Panc1 (cell line): Measurements from ENCODE around the gene TCOF1. TPM values are rescaled to one million over a fixed set of nuclear protein-coding genes. Genes with fewer than 3 reads are reported as not detected.

Experiments used
- ATAC-seq: fragments of 200-7000 bp; cut with Tn5 transposase; 2 replicates; pipeline ENCODE4 v1.9.1; 2020; ENCODE audit warnings: mild to moderate bottlenecking, moderate library complexity
- BruUV-seq: library from RNA; stranded (reverse); fragments of 400-500 nt; replicated peaks from 2 replicates; lab custom pipeline; 2021; lab: Mats Ljungman, UMichigan
- CTCF ChIA-PET: fragments of 300-600 bp; sonication (Branson Sonifier 250); formaldehyde crosslinking; loops from one replicate; lab custom pipeline; 2022; ENCODE audit warnings: antibody characterized with exemption; lab: Charles Lee
- POLR2A ChIA-PET: fragments of 300-600 bp; sonication (Branson Sonifier 250); formaldehyde crosslinking; loops from one replicate; lab custom pipeline; 2022; ENCODE audit warnings: antibody characterized with exemption; lab: Charles Lee
- DNase-seq: peaks from one replicate; pipeline ENCODE4 v3.0.0-alpha.2; 2010; ENCODE audit warnings: low read depth, low spot score
- H3K27ac ChIP-seq: 2 replicates; pipeline ENCODE4 v1.5.1; 2011; ENCODE audit warnings: mild to moderate bottlenecking, low read length, inconsistent platforms
- H3K27me3 ChIP-seq: fragments of 200-500 bp; sonication (Bioruptor generic); 2 replicates; pipeline ENCODE4 v1.6.0; 2014; ENCODE audit warnings: low read length, inconsistent platforms; ENCODE audit not compliant: control insufficient read depth, insufficient read depth
- H3K36me3 ChIP-seq: fragments of 200-500 bp; sonication (Bioruptor generic); 2 replicates; pipeline ENCODE4 v1.5.1; 2014; ENCODE audit warnings: inconsistent platforms, mild to moderate bottlenecking, low read length, moderate library complexity; ENCODE audit not compliant: control insufficient read depth, insufficient read depth
- H3K4me1 ChIP-seq: 2 replicates; pipeline ENCODE4 v1.5.1; 2011; ENCODE audit warnings: inconsistent platforms, mild to moderate bottlenecking, low read length, moderate library complexity; ENCODE audit not compliant: control insufficient read depth, insufficient read depth
- H3K4me3 ChIP-seq, 2 experiments: 2 replicates each; pipeline ENCODE4 v1.5.1; 2011 to 2012; ENCODE audit warnings: low read depth in 2 of 2, low read length in 2 of 2, mild to moderate bottlenecking in 2 of 2, inconsistent platforms in 1 of 2, moderate library complexity in 1 of 2
- H3K9me3 ChIP-seq: fragments of 200-500 bp; sonication (Bioruptor generic); 2 replicates; pipeline ENCODE4 v1.5.1; 2014; ENCODE audit warnings: low read depth, mild to moderate bottlenecking, inconsistent platforms, low read length, moderate library complexity; ENCODE audit not compliant: control insufficient read depth, insufficient read depth
- POLR2AphosphoS5 ChIP-seq: IDR thresholded peaks from 2 replicates; pipeline ENCODE4 v1.6.1; 2012; ENCODE audit warnings: mild to moderate bottlenecking, low read depth, low read length, moderate library complexity
- SIN3A ChIP-seq: IDR thresholded peaks from 2 replicates; pipeline ENCODE4 v1.6.1; 2012; ENCODE audit warnings: low read depth, mild to moderate bottlenecking, low read length, moderate library complexity, borderline replicate concordance; ENCODE audit not compliant: insufficient read depth
- TCF7L2 ChIP-seq: IDR thresholded peaks from 2 replicates; pipeline ENCODE4 v1.6.1; 2011; ENCODE audit warnings: mild to moderate bottlenecking, low read depth, low read length, inconsistent platforms
- in situ Hi-C: cut with HindIII; loops from 2 replicates; pipeline ENCODE4 v1.10.0; 2016; ENCODE audit warnings: low sequenced_read_pairs, low pct_unique_long_range_greater_than_20kb
- intact Hi-C: fragments of 100-400 bp; cut with micrococcal nuclease; formaldehyde crosslinking; loops from one replicate; pipeline ENCODE4 v1.10.0; 2022; ENCODE audit not compliant: unreplicated experiment
- total RNA-seq: library from RNA; stranded (reverse); gene quantifications from one replicate; pipeline ENCODE4 v1.2.1, GENCODE V29; 2021; ENCODE audit not compliant: unreplicated experiment
- TF ChIP-seq, protein P1 (sequence below): fragments of 450-650 bp; IDR thresholded peaks from 2 replicates; pipeline ENCODE4 v1.5.1; 2017; ENCODE audit warnings: mild to moderate bottlenecking
- TF ChIP-seq, protein P2 (sequence below), 2 experiments: IDR thresholded peaks; 2 replicates each; pipeline ENCODE4 v1.6.1; 2011 to 2012; ENCODE audit warnings: low read depth in 2 of 2, control low read depth in 1 of 2, low read length in 1 of 2, mild to moderate bottlenecking in 1 of 2, moderate library complexity in 1 of 2; ENCODE audit not compliant: insufficient read depth in 1 of 2

The TCOF1 gene
- total RNA-seq, 1 experiment from 2014 or later, result 92.8 TPM

DNA sequence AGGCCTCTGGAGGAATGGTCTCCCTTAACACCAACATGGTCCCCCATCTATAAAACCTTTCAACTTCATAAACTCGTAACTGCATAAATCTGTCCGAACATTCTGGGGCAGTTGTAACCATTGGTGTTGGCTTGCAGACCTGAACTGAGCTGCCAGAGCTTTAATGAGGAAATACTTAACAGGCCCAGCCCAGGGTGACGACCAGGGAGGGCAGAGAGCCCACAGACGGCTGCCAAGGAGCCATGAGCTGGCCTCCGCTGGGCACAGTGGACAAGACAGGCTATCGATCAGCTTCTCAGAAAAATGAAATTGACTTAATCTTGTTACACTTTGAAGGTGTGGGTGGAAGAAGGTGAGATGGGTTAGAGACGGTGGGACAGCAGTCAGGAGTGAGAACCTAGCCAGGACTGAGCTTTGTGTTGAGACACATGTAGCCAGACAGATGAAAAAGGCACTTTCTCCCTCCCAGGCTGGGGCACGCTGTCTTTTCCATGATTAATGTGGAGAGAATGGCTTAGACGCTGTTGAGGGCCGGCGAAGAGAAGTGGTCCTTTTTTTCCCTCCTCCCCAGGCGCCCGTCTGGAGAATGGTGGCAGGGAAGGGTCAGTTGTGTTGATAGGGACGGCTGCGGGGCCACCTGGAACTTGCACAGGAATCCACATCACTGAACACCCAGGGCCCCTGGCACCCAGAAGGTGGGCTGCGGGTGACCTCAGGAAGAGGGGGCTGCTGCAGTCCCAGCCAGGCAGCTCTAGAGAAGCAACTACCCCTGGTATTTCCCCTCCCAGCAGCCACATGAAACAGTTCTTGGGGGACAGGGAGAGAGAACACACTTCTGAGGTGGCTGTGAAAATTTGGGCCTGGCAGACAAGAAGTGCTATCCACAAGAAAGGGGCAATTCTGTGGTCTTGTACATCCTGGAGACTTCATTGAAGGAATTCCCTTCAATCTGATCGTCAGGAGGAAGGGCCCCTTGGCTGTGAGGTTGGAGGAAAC, 27.3 kb upstream of the TCOF1 start:
- no peaks in the 10 kb centered on the region for H3K9me3 ChIP-seq
- H3K36me3 ChIP-seq, result no peaks in the 10 kb centered on the region
- in situ Hi-C loops (no loop called here), intact Hi-C loops (no loop called here)
- BruUV-seq, result no TSS peak
- ATAC-seq, result no peak
- TF ChIP-seq, protein P1, sequence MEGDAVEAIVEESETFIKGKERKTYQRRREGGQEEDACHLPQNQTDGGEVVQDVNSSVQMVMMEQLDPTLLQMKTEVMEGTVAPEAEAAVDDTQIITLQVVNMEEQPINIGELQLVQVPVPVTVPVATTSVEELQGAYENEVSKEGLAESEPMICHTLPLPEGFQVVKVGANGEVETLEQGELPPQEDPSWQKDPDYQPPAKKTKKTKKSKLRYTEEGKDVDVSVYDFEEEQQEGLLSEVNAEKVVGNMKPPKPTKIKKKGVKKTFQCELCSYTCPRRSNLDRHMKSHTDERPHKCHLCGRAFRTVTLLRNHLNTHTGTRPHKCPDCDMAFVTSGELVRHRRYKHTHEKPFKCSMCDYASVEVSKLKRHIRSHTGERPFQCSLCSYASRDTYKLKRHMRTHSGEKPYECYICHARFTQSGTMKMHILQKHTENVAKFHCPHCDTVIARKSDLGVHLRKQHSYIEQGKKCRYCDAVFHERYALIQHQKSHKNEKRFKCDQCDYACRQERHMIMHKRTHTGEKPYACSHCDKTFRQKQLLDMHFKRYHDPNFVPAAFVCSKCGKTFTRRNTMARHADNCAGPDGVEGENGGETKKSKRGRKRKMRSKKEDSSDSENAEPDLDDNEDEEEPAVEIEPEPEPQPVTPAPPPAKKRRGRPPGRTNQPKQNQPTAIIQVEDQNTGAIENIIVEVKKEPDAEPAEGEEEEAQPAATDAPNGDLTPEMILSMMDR, result no peak
- no peak for TF ChIP-seq SIN3A
- TF ChIP-seq TCF7L2, result no peak
- TF ChIP-seq POLR2AphosphoS5, result no peak
- TF ChIP-seq, protein P2, sequence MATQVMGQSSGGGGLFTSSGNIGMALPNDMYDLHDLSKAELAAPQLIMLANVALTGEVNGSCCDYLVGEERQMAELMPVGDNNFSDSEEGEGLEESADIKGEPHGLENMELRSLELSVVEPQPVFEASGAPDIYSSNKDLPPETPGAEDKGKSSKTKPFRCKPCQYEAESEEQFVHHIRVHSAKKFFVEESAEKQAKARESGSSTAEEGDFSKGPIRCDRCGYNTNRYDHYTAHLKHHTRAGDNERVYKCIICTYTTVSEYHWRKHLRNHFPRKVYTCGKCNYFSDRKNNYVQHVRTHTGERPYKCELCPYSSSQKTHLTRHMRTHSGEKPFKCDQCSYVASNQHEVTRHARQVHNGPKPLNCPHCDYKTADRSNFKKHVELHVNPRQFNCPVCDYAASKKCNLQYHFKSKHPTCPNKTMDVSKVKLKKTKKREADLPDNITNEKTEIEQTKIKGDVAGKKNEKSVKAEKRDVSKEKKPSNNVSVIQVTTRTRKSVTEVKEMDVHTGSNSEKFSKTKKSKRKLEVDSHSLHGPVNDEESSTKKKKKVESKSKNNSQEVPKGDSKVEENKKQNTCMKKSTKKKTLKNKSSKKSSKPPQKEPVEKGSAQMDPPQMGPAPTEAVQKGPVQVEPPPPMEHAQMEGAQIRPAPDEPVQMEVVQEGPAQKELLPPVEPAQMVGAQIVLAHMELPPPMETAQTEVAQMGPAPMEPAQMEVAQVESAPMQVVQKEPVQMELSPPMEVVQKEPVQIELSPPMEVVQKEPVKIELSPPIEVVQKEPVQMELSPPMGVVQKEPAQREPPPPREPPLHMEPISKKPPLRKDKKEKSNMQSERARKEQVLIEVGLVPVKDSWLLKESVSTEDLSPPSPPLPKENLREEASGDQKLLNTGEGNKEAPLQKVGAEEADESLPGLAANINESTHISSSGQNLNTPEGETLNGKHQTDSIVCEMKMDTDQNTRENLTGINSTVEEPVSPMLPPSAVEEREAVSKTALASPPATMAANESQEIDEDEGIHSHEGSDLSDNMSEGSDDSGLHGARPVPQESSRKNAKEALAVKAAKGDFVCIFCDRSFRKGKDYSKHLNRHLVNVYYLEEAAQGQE (IDR thresholded peaks at IDR 0.05; ENCODE audit: insufficient read depth in 1 of 2, low read depth in 2 of 2, low read length in 1 of 2), result no peak
- CTCF ChIA-PET, result no interaction called here
- H3K4me1 ChIP-seq, result no peaks in the 10 kb centered on the region
- H3K27ac ChIP-seq, result no peak overlapping the region
- POLR2A ChIA-PET, result no interaction called here
- no peak overlapping the region for H3K4me3 ChIP-seq
- H3K27me3 ChIP-seq, result no peaks in the 10 kb centered on the region
- no peak for DNase-seq

DNA sequence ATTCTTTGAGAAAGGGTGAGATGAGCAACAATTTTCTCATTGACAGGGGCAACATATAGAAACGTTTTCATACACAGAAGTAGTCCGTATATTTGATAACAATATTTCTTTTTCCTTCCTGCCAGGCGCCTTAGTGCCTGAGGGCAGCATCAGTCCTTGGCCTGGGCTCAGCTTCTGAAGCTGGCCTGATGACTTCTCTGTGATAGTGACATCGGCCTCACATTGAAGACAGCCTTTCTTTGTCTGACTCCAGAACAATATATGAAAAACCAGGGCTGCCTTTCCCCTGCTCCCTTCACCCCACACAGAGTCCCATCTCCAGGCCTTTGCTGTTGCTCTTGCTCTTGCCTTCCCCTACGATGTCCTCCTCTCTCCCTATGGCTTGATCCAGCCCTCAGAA, 24.1 kb upstream of the TCOF1 start:
- no TSS peak for BruUV-seq
- POLR2A ChIA-PET, result no interaction called here
- CTCF ChIA-PET, result no interaction called here

More for the DNA sequence above, 24.1 kb upstream of the TCOF1 start:
- H3K27me3 ChIP-seq, result no peaks in the 10 kb centered on the region
- intact Hi-C loops (no loop called here), in situ Hi-C loops (no loop called here)
- ATAC-seq, result no peak
- H3K4me3 ChIP-seq, result no peak overlapping the region
- no peak overlapping the region for H3K27ac ChIP-seq
- DNase-seq, result no peak
- no peaks in the 10 kb centered on the region for H3K4me1 ChIP-seq
- TF ChIP-seq, protein P1, result no peak
- no peak for TF ChIP-seq SIN3A
- TF ChIP-seq, protein P2 (IDR thresholded peaks at IDR 0.05; ENCODE audit: insufficient read depth in 1 of 2, low read depth in 2 of 2, low read length in 1 of 2), result no peak
- no peak for TF ChIP-seq POLR2AphosphoS5
- no peak for TF ChIP-seq TCF7L2
- H3K36me3 ChIP-seq, result no peaks in the 10 kb centered on the region
- no peaks in the 10 kb centered on the region for H3K9me3 ChIP-seq
